Activated CD4-positive, alpha-beta T cell treated with anti-CD3 and anti-CD28 coated beads, Interleukin-2, Interleukin-4, amounts not matched to agents 100 ng/mL and 50 ng/mL, durations not matched to agents 16 hours and 8 hours (primary cell): Measurements from ENCODE around the gene DDC.
"Not testable (repeated sequence)": the region's sequence is repeated elsewhere in the genome, so short reads cannot be mapped to it uniquely, and the experiment has no call there.

Source experiments
- DNase-seq: peaks from one replicate; pipeline ENCODE4 v3.0.0-alpha.2; 2020; ENCODE audit warnings: low spot score

Gene DDC

DNA sequence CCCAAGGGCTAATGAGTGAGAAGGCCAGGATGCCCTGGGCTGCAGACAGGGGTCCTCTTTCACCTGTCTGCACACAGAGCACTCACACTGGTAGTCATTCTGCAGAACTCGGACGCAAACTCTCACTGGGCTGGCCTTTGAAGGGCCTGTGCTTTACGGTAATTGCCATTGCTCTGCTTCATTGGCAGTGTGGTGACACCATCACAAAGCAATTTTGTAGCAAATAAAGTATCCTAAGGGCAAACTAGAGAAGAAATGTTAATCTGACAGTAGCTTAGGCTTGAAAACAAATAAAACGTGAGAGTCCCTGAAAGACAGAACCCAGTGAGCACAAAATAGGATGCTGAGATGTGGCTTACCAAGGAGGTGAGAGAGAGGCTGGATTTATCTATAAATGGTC lies 84.4 kb downstream of the DDC start:
- DNase-seq = no peak

DNA sequence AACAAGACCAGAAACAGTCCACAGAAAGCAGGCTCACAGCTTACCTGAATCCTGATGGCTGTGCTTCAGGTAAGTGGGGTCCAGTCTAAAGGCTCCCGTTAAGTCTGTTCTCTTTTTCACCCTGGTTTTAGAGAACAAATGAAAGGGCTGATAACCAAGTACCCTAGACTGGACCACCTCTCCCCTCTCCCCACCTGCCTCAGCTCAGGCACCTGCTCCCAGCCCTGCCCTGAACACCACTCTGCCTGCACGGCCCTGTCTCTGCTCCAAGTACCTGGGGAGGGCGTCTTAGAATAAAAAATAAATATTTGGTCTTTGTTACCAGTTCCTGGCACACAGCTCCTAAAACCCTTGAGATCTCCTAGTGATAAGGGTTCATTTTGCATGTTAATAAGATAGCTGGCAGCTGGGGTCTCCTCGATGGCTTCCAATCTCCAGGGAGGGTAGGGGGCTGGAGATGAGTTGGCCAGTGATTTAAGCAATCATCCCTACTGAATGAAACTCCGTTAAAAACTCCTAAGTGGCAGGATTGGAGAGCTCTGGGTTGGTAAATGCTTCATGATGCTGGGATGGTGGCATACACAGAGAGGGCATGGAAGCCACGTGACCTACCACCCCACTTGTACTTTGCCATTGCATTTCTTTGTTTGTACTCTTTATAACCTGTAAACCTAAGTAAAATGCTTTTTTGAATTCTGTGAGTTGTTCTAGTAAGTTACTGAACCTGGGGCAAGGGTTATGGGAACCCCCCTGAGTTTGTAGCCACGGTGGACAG lies 85.3 kb downstream of the DDC start:
- DNase-seq = no peak

DNA sequence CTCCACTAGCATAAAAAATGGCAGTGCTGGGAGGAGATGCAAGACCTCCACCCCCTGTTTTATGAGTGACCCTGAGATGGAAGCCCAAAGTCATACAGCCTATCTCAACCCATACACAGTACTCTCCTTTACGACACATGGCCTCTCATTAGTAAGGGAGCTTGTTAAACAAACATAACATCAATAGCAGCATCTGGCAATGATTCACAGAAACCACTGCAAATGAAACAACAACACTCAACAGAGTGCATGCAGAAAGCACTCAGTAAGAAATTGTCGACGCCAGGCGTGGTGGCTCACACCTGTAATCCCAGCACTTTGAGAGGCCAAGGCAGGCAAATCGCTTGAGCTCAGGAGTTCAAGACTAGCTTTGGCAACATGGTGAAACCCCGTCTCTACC lies 87.6 kb downstream of the DDC start:
- no peak for DNase-seq

GRCh38 chr7:50476953-50477625 lies 88.1 kb downstream of the DDC start:
- DNase-seq = no peak

DNA sequence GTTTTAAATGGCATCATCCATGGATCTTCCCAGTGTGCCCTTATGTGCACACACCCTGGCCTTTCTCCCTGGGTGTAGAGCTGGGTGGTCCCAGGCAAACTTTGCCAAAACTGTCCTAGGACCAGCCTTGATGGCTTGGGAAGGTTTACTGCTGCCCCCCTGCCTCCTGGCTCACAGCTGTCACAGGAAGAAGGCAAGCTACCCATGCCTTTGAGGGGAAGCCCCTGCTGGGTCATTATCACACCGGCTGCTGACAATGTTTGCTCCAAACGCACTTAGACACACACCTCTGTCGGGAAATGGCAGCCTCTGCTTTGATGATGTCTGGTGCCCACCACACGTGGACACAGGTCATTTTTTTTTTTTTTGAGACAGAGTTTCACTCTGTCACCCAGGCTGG lies 89.9 kb downstream of the DDC start:
- peak; percentile 44 for DNase-seq

DNA sequence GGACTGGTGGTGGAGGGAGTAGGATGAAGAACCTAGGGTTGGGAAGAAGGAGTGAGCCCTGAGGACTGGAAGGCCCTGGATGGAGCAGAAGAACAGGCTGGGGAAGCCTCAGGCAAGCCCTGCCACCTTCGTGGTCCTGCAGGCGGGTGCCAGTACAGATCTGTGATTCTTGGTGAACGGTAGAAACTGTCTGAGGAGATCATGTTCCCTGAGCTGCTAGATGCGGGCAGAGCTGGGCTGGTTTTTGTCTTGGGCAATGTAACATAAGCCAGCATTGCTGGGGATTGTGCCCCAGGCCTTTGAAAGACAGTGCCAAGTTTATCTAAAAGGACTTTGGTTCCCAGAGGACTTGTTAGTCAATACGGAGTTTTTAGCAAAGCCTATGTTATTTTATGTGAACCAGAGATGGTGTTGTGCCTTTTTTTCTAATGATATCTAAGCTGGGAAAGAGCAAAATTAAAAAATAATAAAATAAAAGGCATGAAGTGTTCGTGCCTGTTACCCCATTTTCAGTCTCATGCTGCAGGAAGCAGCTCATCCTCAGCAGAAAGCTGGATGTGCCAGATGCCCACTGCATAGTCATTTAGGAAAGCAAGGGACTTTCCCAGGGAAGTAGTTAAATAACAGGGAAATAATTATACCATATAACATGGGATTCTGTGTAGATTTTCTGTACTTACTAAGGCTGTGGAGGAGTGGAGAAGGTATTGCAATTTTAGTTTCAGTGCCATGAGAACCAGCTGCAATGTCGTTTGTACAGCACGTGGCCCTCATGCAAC lies 90.6 kb downstream of the DDC start:
- DNase-seq = no peak

DNA sequence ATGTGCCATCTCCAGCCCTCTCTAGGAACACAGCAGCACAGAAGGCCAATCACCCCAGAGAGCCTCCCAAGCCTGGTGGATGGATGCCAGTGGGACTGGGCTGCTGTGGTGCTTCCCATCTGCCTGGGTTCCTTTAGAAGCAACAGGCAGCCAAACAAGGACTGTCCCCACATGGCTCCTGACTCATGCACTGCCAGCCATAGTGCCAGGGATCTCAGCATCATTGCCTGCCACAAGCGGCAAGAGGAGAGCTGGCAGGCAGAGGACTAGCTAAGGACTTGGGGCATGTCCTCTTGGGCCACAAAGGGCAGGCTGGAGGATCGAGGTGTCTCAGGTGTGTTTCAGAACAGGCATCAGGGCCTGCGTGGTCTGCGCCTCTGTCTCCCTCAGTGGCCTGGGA lies 91.7 kb downstream of the DDC start:
- DNase-seq = no peak

- DNase-seq = no peak
Measured at GRCh38 chr7:50472427-50472826, 92.8 kb downstream of the DDC start.

GRCh38 chr7:50471970-50472369 lies 93.2 kb downstream of the DDC start:
- DNase-seq = no peak

DNA sequence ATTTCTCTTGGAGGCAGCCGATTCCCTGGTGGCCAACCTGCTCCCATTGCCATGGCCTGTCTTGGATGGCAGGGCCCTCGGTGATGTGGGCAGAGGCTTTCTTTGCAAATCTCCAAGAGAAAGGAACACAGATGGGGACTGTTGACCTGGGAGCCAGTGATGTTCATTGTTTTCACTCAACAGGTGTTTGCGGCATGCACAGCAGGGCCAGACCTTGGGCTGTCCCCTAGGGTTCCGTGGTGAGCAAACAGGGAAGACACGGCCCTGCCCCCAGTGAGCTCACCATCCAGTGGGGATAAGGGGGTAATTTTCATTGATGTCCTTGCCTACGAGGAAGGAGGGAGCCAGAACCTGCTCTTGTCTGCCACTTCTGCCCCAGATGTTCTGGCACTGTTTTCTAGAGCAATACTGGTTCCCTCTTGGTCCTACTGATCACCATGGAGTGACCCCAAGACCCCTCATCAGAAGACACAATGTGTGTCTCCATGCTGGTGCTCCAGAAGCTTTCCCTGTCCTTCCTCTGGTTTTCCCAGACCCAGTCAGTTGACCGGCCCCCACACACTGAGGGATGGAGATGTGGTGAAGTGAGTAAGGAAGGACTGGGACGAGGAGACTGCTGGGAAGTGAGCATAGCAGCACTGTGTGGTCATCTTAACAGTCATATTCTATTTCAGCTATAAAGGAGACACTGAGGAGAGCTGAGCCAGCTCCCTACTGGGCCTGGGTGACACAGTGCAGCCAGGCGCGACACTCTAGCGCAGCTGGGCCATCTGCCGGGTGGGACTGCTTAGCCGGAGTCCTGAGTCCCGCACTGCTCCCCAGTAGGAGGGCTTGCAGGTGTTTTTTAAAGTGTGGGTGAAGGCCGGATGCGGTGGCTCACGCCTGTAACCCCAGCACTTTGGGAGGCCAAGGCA lies 94.7 kb downstream of the DDC start:
- no peak for DNase-seq

- no peak for DNase-seq
Measured at GRCh38 chr7:50469181-50469580, 96.0 kb downstream of the DDC start.

- peak; percentile 88 for DNase-seq
Measured at GRCh38 chr7:50467817-50468610, 97.2 kb downstream of the DDC start.

DNA sequence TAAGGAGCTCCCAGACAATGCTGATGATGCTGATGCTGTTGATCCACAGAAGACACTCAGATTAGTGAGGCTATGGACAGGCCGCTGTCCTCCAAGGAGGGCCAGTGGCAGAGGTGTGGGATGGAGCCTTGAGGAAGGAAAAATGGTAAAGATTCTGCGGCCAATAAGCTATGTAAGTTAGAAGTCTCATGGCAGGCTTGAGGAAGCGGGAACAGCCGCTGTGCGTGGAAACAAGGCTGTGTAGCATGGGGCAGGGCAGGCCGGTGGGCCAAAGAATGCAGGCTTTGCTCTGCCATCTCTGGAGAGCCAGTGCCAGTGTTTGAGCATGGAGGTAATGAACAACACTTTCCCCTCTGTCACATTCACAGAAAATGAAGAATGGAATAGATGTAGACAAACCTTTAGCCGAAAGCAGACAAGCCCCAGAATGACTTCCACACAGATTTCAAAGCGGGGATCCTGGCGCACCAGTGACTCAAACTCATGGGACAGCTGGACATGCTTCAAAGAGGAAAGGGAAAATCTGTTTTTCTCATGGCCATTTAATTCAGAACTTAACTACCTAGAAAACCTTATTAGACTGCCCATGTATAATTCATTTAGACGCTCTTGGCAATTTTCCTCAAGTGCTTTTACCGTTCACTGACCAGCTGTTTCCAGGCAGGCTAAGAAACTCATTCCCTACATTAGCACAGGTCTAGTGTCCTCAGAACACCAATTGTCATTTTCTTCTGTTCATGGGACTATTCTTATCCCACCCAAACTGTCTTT lies 98.2 kb downstream of the DDC start:
- no peak for DNase-seq

- no peak for DNase-seq
Measured at GRCh38 chr7:50463035-50463434, 102.2 kb downstream of the DDC start.

- DNase-seq = no peak
Measured at GRCh38 chr7:50462361-50462760, 102.8 kb downstream of the DDC start.

DNA sequence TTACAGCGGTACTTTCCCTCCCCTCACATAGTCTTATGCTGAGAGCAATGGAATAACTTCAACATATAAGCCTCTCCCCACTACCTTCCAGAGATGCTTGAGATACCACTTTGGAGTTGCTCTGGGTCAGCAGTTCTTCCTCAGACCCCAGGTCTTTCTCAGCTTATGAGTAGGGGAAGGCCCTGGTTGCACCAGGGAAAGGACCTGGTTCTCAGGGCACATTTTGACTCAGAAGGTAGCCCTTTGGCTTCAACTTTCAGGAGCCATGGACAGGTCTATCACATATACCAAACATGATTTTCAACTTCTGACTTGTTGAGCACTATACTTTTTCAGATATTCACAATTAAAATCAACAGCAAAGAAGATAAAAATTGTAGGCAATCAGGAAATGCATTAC lies 103.5 kb downstream of the DDC start:
- DNase-seq = no peak

DNA sequence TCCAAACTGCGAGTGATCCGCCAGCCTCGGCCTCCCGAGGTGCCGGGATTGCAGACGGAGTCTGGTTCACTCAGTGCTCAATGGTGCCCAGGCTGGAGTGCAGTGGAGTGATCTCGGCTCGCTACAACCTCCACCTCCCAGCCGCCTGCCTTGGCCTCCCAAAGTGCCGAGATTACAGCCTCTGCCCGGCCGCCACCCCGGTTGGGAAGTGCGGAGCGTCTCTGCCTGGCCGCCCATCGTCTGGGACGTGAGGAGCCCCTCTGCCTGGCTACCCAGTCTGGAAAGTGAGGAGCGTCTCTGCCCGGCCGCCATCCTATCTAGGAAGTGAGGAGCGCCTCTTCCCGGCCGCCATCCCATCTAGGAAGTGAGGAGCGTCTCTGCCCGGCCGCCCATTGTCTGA lies 106.0 kb downstream of the DDC start:
- DNase-seq = not testable (repeated sequence)

GRCh38 chr7:50458651-50459050 lies 106.6 kb downstream of the DDC start:
- DNase-seq = not testable (repeated sequence)

GRCh38 chr7:50456371-50457123 lies 108.7 kb downstream of the DDC start:
- DNase-seq = no peak

DNA sequence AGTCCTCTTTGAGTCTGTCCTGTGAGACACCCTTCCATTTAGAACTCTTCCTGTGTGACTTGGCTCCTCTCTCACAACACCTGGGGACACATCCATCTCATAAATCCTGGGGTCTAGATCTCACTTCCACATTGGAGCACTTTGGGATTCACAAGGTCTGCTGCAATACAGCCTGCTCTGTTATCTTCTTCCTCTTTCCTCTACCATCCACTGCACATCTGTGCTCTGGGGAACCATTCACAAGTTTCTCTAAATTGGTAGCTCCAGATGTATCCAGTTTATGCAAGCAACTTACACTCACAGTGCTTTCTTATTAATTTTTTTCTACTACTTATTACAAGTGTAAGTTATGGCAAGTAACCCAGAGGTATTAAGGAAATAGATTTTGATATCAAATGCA lies 109.5 kb downstream of the DDC start:
- DNase-seq = no peak
